Endodermal cell (in vitro differentiated cells): ENCODE data around the gene PYGB. TPM values are rescaled to one million over a fixed set of nuclear protein-coding genes. Genes with fewer than 3 reads are reported as not detected.

Source experiments
- DNase-seq: peaks from one replicate; pipeline ENCODE4 v3.0.0-alpha.2; 2017
- H3K27ac ChIP-seq: 2 replicates; pipeline ENCODE4 v1.5.1; 2013; ENCODE audit warnings: mild to moderate bottlenecking, low read depth, low read length, moderate library complexity
- H3K27me3 ChIP-seq: 2 replicates; pipeline ENCODE4 v1.6.1; 2013; ENCODE audit warnings: mild to moderate bottlenecking, low read length, moderate library complexity; ENCODE audit not compliant: insufficient read depth, control insufficient read depth, poor library complexity, severe bottlenecking
- H3K36me3 ChIP-seq: 2 replicates; pipeline ENCODE4 v1.7.0; 2013; ENCODE audit warnings: mild to moderate bottlenecking, low read length, moderate library complexity; ENCODE audit not compliant: control insufficient read depth, insufficient read depth
- H3K4me1 ChIP-seq: one replicate; pipeline ENCODE4 v1.7.0; 2013; ENCODE audit warnings: low read length; ENCODE audit not compliant: control insufficient read depth, insufficient read depth
- H3K4me3 ChIP-seq: 2 replicates; pipeline ENCODE4 v1.5.1; 2013; ENCODE audit warnings: mild to moderate bottlenecking, low read length, moderate library complexity
- H3K9ac ChIP-seq: 2 replicates; pipeline ENCODE4 v1.6.1; 2013; ENCODE audit warnings: mild to moderate bottlenecking, low read length, moderate library complexity; ENCODE audit not compliant: poor library complexity, severe bottlenecking; ENCODE audit errors: extremely low read depth
- H3K9me3 ChIP-seq: 2 replicates; pipeline ENCODE4 v1.6.1; 2013; ENCODE audit warnings: mild to moderate bottlenecking, low read length, moderate library complexity; ENCODE audit not compliant: control insufficient read depth
- H3K27ac Mint-ChIP-seq: 2 replicates; pipeline ENCODE4 v1.8.0; 2020; ENCODE audit warnings: mixed read lengths
- H3K27me3 Mint-ChIP-seq: 2 replicates; pipeline ENCODE4 v1.8.0; 2021; ENCODE audit warnings: mild to moderate bottlenecking, mixed read lengths; ENCODE audit not compliant: insufficient read depth
- H3K36me3 Mint-ChIP-seq: 2 replicates; pipeline ENCODE4 v1.8.0; 2020; ENCODE audit warnings: low read depth, mixed read lengths
- H3K4me1 Mint-ChIP-seq: 2 replicates; pipeline ENCODE4 v1.8.0; 2020; ENCODE audit warnings: mixed read lengths
- H3K4me3 Mint-ChIP-seq: 2 replicates; pipeline ENCODE4 v1.8.0; 2020; ENCODE audit warnings: mild to moderate bottlenecking, moderate library complexity, mixed read lengths
- H3K9me3 Mint-ChIP-seq: 2 replicates; pipeline ENCODE4 v1.8.0; 2020; ENCODE audit warnings: mild to moderate bottlenecking, mixed read lengths
- WGBS, 2 experiments: methylation state at CpG; one replicate each; pipeline versions ENCODE4 v1.1.5 to v1.1.7; 2013; ENCODE audit warnings: missing lambda C conversion rate in 2 of 2, mixed read lengths in 1 of 2; ENCODE audit not compliant: insufficient coverage in 1 of 2, insufficient read length in 1 of 2; 5-methylcytosine and 5-hydroxymethylcytosine counted together
- total RNA-seq, 2 donors: library from RNA; stranded (reverse); fragmentation: NEBNext Ultra II Directional in 1 of 2; extraction: Animal tissue kit (Norgen Biotek cat#: 25700) in 1 of 2; gene quantifications; 2 replicates in 1 of 2; 3 replicates in 1 of 2; pipeline ENCODE4 v1.2.1, GENCODE V29; 2021
- TF ChIP-seq, protein P1 (sequence below): fragments of 200-600 bp; sonication (generic); conservative IDR thresholded peaks from 2 replicates; pipeline ENCODE4 v1.5.0; 2021; ENCODE audit warnings: antibody characterized with exemption, mild to moderate bottlenecking

Gene PYGB
- total RNA-seq, 2 donors from 2014 or later = 59.3 to 66.8 TPM

- Mint-ChIP-seq H3K9me3 (no peaks in the 10 kb centered on the region), H3K4me1 (no peaks in the 10 kb centered on the region), H3K36me3 (peaks cover 58% of the 10 kb centered on the region), H3K27me3 (no peaks in the 10 kb centered on the region), H3K27ac (no peak overlapping the region), H3K4me3 (no peak overlapping the region)
- Histone ChIP-seq H3K4me3 (no peak overlapping the region), H3K27ac (no peak overlapping the region), H3K36me3 (peaks cover 75% of the 10 kb centered on the region), H3K9ac (no peak overlapping the region), H3K27me3 (no peaks in the 10 kb centered on the region), H3K4me1 (no peaks in the 10 kb centered on the region), H3K9me3 (no peaks in the 10 kb centered on the region)
- TF ChIP-seq, protein P1, sequence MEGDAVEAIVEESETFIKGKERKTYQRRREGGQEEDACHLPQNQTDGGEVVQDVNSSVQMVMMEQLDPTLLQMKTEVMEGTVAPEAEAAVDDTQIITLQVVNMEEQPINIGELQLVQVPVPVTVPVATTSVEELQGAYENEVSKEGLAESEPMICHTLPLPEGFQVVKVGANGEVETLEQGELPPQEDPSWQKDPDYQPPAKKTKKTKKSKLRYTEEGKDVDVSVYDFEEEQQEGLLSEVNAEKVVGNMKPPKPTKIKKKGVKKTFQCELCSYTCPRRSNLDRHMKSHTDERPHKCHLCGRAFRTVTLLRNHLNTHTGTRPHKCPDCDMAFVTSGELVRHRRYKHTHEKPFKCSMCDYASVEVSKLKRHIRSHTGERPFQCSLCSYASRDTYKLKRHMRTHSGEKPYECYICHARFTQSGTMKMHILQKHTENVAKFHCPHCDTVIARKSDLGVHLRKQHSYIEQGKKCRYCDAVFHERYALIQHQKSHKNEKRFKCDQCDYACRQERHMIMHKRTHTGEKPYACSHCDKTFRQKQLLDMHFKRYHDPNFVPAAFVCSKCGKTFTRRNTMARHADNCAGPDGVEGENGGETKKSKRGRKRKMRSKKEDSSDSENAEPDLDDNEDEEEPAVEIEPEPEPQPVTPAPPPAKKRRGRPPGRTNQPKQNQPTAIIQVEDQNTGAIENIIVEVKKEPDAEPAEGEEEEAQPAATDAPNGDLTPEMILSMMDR = no peak
- WGBS, 2 experiments = 94 to 100% methylated on average over 1 to 7 of the region's 7 CpGs
- peak; percentile 17 for DNase-seq
Observed at GRCh38 chr20:25214819-25215218, 33.1 kb upstream of the PYGB start.

DNA sequence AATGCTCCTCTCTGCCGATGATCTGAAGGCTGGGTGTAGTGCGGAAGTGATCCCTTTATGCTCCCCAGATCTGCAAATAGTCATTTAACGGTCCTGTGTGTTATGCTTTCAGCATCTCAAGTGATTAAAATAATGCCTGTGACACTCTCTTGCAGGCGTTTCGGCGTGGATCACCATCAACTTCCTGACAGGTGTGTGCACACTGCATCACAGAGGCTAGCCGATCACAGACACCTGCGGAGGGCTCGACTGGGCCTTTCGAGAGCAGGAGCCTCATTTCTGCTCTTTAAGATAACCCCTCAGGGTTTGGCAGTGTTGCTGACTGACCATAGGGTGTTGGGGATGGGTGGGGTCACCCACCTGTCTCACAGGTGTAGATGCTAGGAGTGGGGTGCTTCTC is 32.4 kb upstream of the PYGB start:
- Histone ChIP-seq H3K9ac (no peak overlapping the region), H3K27ac (no peak overlapping the region), H3K4me1 (no peaks in the 10 kb centered on the region), H3K4me3 (no peak overlapping the region), H3K9me3 (no peaks in the 10 kb centered on the region), H3K36me3 (peaks cover 75% of the 10 kb centered on the region), H3K27me3 (no peaks in the 10 kb centered on the region)
- Mint-ChIP-seq H3K36me3 (peaks cover 56% of the 10 kb centered on the region), H3K4me3 (no peak overlapping the region), H3K9me3 (no peaks in the 10 kb centered on the region), H3K27ac (no peak overlapping the region), H3K27me3 (no peaks in the 10 kb centered on the region), H3K4me1 (no peaks in the 10 kb centered on the region)
- no peak for DNase-seq
- 95 to 97% methylated on average over 9 to 10 of the region's 10 CpGs for WGBS, 2 experiments
- TF ChIP-seq, protein P1 = no peak

DNA sequence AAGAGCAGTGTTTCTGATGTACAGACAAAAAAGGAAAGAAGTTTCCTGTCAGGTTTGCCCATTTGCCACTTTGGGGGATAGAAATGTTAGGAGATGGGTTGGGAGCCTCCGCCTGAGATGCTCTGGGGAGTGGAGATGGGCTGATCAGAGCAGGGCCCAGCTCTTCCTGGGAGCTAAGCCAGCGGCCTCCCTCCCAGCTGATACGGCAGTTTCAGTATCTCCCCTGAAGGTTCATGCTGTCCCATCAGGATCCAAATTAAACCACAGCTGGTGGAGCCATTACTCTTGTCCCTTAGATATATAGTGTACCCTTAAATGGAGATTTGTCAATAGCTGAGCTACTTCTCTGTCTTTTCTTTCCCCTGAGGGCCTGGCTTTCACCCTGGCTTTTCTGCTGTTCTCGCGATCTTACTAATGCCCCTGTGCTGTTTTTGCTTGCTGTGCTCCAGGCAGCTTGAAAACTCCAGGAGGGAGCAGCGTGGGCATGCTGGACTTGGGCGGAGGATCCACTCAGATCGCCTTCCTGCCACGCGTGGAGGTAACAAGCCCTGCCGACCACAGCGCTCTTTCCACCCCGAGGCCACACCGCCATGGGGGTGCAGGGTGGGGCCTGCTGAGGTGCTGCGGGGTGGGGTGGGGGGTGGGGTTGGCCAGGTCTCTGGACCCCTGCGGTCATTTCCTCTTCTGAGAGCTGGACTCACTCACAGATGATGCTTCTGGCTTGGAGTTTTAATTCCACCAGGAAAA is 31.5 kb upstream of the PYGB start:
- TF ChIP-seq, protein P1 = no peak
- no peaks in the 10 kb centered on the region for H3K9me3 Mint-ChIP-seq
- H3K4me3 Mint-ChIP-seq = no peak overlapping the region
- DNase-seq = no peak
- Histone ChIP-seq H3K27me3 (no peaks in the 10 kb centered on the region), H3K27ac (no peak overlapping the region), H3K9ac (no peak overlapping the region), H3K36me3 (peaks cover 72% of the 10 kb centered on the region), H3K4me3 (no peak overlapping the region), H3K4me1 (no peaks in the 10 kb centered on the region), H3K9me3 (no peaks in the 10 kb centered on the region)
- H3K4me1 Mint-ChIP-seq = no peaks in the 10 kb centered on the region
- H3K27me3 Mint-ChIP-seq = no peaks in the 10 kb centered on the region
- WGBS, 2 experiments = 81 to 95% methylated on average over 7 to 16 of the region's 16 CpGs
- H3K36me3 Mint-ChIP-seq = peaks cover 54% of the 10 kb centered on the region
- H3K27ac Mint-ChIP-seq = peak overlapping the region; percentile 13
